Erythroblast (primary cell): ENCODE data around the gene SIDT2.

Experiments
- GATA1 ChIP-seq: IDR thresholded peaks from 2 replicates; pipeline ENCODE4 v1.6.1; 2011; ENCODE audit warnings: low read depth, mild to moderate bottlenecking, control low read depth, low read length, moderate library complexity
- POLR2A ChIP-seq: IDR thresholded peaks from 2 replicates; pipeline ENCODE4 v1.6.1; 2011; ENCODE audit warnings: mild to moderate bottlenecking, low read length

- TF ChIP-seq POLR2A (no peak), GATA1 (no peak)
Measured at GRCh38 chr11:117180020-117180419, 1.5 kb downstream of the SIDT2 start.
